T-cell (primary cell): ENCODE measurements around the gene TUBGCP2. TPM values are rescaled to one million over a fixed set of nuclear protein-coding genes. Genes with fewer than 3 reads are reported as not detected.

ENCODE experiments used
- ATAC-seq, 4 experiments: fragments of 200-7000 bp in 3 of 4; fragments of 150-1000 bp in 1 of 4; cut with Tn5 transposase; replicated peaks in 1 of 4; 1 replicate in 3 of 4; 2 replicates in 1 of 4; pipeline ENCODE4 v1.10.0; 2021; ENCODE audit warnings: moderate library complexity in 3 of 4, mild to moderate bottlenecking in 2 of 4, moderate number of reproducible peaks in 1 of 4
- CTCF ChIA-PET, 2 donors: fragments of 300-600 bp; sonication (Branson Sonifier 250); formaldehyde crosslinking; loops; one replicate each; lab custom pipeline; 2022; ENCODE audit warnings: antibody characterized with exemption in 2 of 2; lab: Charles Lee
- POLR2A ChIA-PET, 2 donors: fragments of 300-600 bp; sonication (Branson Sonifier 250); formaldehyde crosslinking; loops; one replicate each; lab custom pipeline; 2022; ENCODE audit warnings: antibody characterized with exemption in 2 of 2; lab: Charles Lee
- DNase-seq, 35 experiments: peaks; one replicate each; pipeline versions ENCODE4 v3.0.0 to v3.0.0-alpha.2; 2013 to 2023
- H3K27ac ChIP-seq: one replicate; pipeline ENCODE4 v1.5.1; 2013; ENCODE audit warnings: low read length
- H3K27me3 ChIP-seq, 2 experiments: replicated peaks in 1 of 2; 1 replicate in 1 of 2; 2 replicates in 1 of 2; pipeline versions ENCODE4 v1.6.1 to v1.7.0; 2013; ENCODE audit warnings: low read length in 1 of 2, mixed read lengths in 1 of 2; ENCODE audit not compliant: control insufficient read depth in 2 of 2, insufficient read depth in 2 of 2; ENCODE audit errors: extremely low read depth in 1 of 2
- H3K36me3 ChIP-seq, 2 donors: 1 replicate in 1 of 2; 2 replicates in 1 of 2; pipeline versions ENCODE4 v1.6.1 to v1.7.0; 2013; ENCODE audit warnings: low read length in 1 of 2; ENCODE audit not compliant: control insufficient read depth in 2 of 2, insufficient read depth in 1 of 2; ENCODE audit errors: extremely low read depth in 1 of 2
- H3K4me1 ChIP-seq, 2 experiments: 1 replicate in 1 of 2; 2 replicates in 1 of 2; pipeline versions ENCODE4 v1.6.1 to v1.7.0; 2013; ENCODE audit warnings: low read length in 2 of 2, mixed read lengths in 1 of 2; ENCODE audit not compliant: insufficient read depth in 2 of 2, control insufficient read depth in 1 of 2; ENCODE audit errors: extremely low read depth in 1 of 2
- H3K4me3 ChIP-seq, 2 donors: 1 replicate in 1 of 2; 2 replicates in 1 of 2; pipeline versions ENCODE4 v1.5.1 to v1.7.0; 2013; ENCODE audit warnings: mild to moderate bottlenecking in 2 of 2, low read length in 1 of 2, moderate library complexity in 1 of 2; ENCODE audit not compliant: control insufficient read depth in 1 of 2; ENCODE audit errors: extremely low read depth in 1 of 2
- H3K9me3 ChIP-seq: 2 replicates; pipeline ENCODE4 v1.7.0; 2013
- H3K27ac Mint-ChIP-seq, 2 donors: one replicate each; pipeline ENCODE4 v1.8.0; 2020 to 2021; ENCODE audit warnings: mild to moderate bottlenecking in 2 of 2, mixed read lengths in 2 of 2
- H3K27me3 Mint-ChIP-seq, 2 donors: one replicate each; pipeline ENCODE4 v1.8.0; 2021 to 2022; ENCODE audit warnings: mixed read lengths in 2 of 2
- H3K36me3 Mint-ChIP-seq: one replicate; pipeline ENCODE4 v1.8.0; 2021; ENCODE audit warnings: mixed read lengths
- H3K4me1 Mint-ChIP-seq, 3 donors: one replicate each; pipeline ENCODE4 v1.8.0; 2020 to 2022; ENCODE audit warnings: mixed read lengths in 3 of 3, mild to moderate bottlenecking in 1 of 3
- H3K4me3 Mint-ChIP-seq, 3 donors: one replicate each; pipeline ENCODE4 v1.8.0; 2020 to 2022; ENCODE audit warnings: mild to moderate bottlenecking in 3 of 3, mixed read lengths in 3 of 3, moderate library complexity in 3 of 3
- H3K9me3 Mint-ChIP-seq, 3 donors: one replicate each; pipeline ENCODE4 v1.8.0; 2020 to 2022; ENCODE audit warnings: mixed read lengths in 3 of 3
- WGBS: methylation state at CpG from one replicate; pipeline ENCODE4 v1.1.5; 2013; ENCODE audit warnings: missing lambda C conversion rate; ENCODE audit not compliant: insufficient coverage; 5-methylcytosine and 5-hydroxymethylcytosine counted together
- total RNA-seq, 35 experiments: library from RNA in 6 of 35; stranded (reverse) in 6 of 35; fragments of 120-200 nt in 1 of 35; gene quantifications; one replicate each; pipeline versions ENCODE4 v1.2.1 to v1.2.4 and lab custom pipeline; 2013 to 2026

The TUBGCP2 gene
- total RNA-seq, 5 donors from 2014 or later (not counting 1 experiment from before 2014, with no cell fraction given) = 64.5 to 80.8 (median 72.7) TPM

GRCh38 chr10:133272301-133272963 lies 36.2 kb downstream of the TUBGCP2 start:
- ChIA-PET POLR2A (interaction anchor here in 1 of 2 donors (0.6 kb wide), 1 partner anchor 825 kb away, joined by 3 read pairs; no protein-coding TSS in a partner anchor), CTCF (no interaction called here)
- Histone ChIP-seq H3K4me1 (peaks cover 10 to 41% of the 10 kb centered on the region in 2 experiments), H3K4me3 (no peak overlapping the region), H3K27ac (no peak overlapping the region), H3K36me3 (peaks cover 20 to 55% of the 10 kb centered on the region in 2 donors), H3K27me3 (no peaks in the 10 kb centered on the region), H3K9me3 (no peaks in the 10 kb centered on the region)
- no peak for ATAC-seq
- H3K27me3 Mint-ChIP-seq = no peaks in the 10 kb centered on the region
- H3K4me3 Mint-ChIP-seq = no peak overlapping the region
- DNase-seq = no peak
- peaks cover 14 to 18% (median 14%) of the 10 kb centered on the region in 3 donors for H3K4me1 Mint-ChIP-seq
- 74% methylated on average over 10 of the region's 29 CpGs for WGBS
- H3K27ac Mint-ChIP-seq = no peak overlapping the region
- peaks cover 5% of the 10 kb centered on the region for H3K36me3 Mint-ChIP-seq
- no peaks in the 10 kb centered on the region for H3K9me3 Mint-ChIP-seq

- POLR2A ChIA-PET = interaction anchor here in 1 of 2 donors (0.6 kb wide), 1 partner anchor 824 kb away, joined by 3 read pairs; no protein-coding TSS in a partner anchor
- Mint-ChIP-seq H3K4me1 (peaks cover 14 to 18% (median 14%) of the 10 kb centered on the region in 3 donors), H3K27me3 (no peaks in the 10 kb centered on the region), H3K27ac (no peak overlapping the region), H3K9me3 (no peaks in the 10 kb centered on the region), H3K36me3 (peaks cover 5% of the 10 kb centered on the region), H3K4me3 (no peak overlapping the region)
- 91% methylated on average over 29 of the region's 35 CpGs for WGBS
- CTCF ChIA-PET = no interaction called here
- ATAC-seq = no peak
- Histone ChIP-seq H3K27me3 (no peaks in the 10 kb centered on the region), H3K4me1 (peaks cover 10 to 34% of the 10 kb centered on the region in 2 experiments), H3K4me3 (no peak overlapping the region), H3K9me3 (no peaks in the 10 kb centered on the region), H3K27ac (no peak overlapping the region), H3K36me3 (peaks cover 20 to 59% of the 10 kb centered on the region in 2 donors)
- DNase-seq = no peak
Measured at GRCh38 chr10:133271521-133272300, 37.0 kb downstream of the TUBGCP2 start.

GRCh38 chr10:133270773-133271297 lies 37.8 kb downstream of the TUBGCP2 start:
- WGBS = 96% methylated on average over 19 of the region's 19 CpGs
- ChIA-PET POLR2A (no interaction called here), CTCF (no interaction called here)
- Mint-ChIP-seq H3K4me1 (peaks cover 11 to 15% (median 13%) of the 10 kb centered on the region in 3 donors), H3K9me3 (no peaks in the 10 kb centered on the region), H3K27ac (no peak overlapping the region), H3K4me3 (no peak overlapping the region), H3K36me3 (peaks cover 5% of the 10 kb centered on the region), H3K27me3 (no peaks in the 10 kb centered on the region)
- no peak overlapping the region for H3K4me3 ChIP-seq
- no peak for ATAC-seq
- no peaks in the 10 kb centered on the region for H3K27me3 ChIP-seq
- no peaks in the 10 kb centered on the region for H3K9me3 ChIP-seq
- peaks cover 10 to 26% of the 10 kb centered on the region in 2 experiments for H3K4me1 ChIP-seq
- no peak overlapping the region for H3K27ac ChIP-seq
- DNase-seq = no peak
- H3K36me3 ChIP-seq = peaks cover 20 to 59% of the 10 kb centered on the region in 2 donors

- Mint-ChIP-seq H3K36me3 (peaks cover 5% of the 10 kb centered on the region), H3K27ac (no peak overlapping the region), H3K4me3 (no peak overlapping the region), H3K9me3 (no peaks in the 10 kb centered on the region), H3K4me1 (peaks cover 11 to 16% (median 12%) of the 10 kb centered on the region in 3 donors), H3K27me3 (no peaks in the 10 kb centered on the region)
- CTCF ChIA-PET = no interaction called here
- Histone ChIP-seq H3K27ac (no peak overlapping the region), H3K36me3 (peaks cover 20 to 59% of the 10 kb centered on the region in 2 donors), H3K4me3 (no peak overlapping the region), H3K9me3 (no peaks in the 10 kb centered on the region), H3K27me3 (no peaks in the 10 kb centered on the region), H3K4me1 (peaks cover 5 to 24% of the 10 kb centered on the region in 2 experiments)
- POLR2A ChIA-PET = no interaction called here
- 88% methylated on average over 20 of the region's 20 CpGs for WGBS
- DNase-seq (no peak), ATAC-seq (no peak)
Measured at GRCh38 chr10:133270204-133270603, 38.5 kb downstream of the TUBGCP2 start.

- Mint-ChIP-seq H3K27me3 (no peaks in the 10 kb centered on the region), H3K9me3 (no peaks in the 10 kb centered on the region), H3K27ac (no peak overlapping the region), H3K4me1 (peaks cover 10 to 16% (median 14%) of the 10 kb centered on the region in 3 donors), H3K36me3 (peaks cover 5% of the 10 kb centered on the region), H3K4me3 (no peak overlapping the region)
- Histone ChIP-seq H3K27ac (no peak overlapping the region), H3K4me3 (no peak overlapping the region), H3K4me1 (peaks cover under 1 to 24% of the 10 kb centered on the region in 2 experiments), H3K9me3 (no peaks in the 10 kb centered on the region), H3K27me3 (no peaks in the 10 kb centered on the region), H3K36me3 (peaks cover 20 to 59% of the 10 kb centered on the region in 2 donors)
- ChIA-PET CTCF (no interaction called here), POLR2A (no interaction called here)
- 87% methylated on average over 26 of the region's 26 CpGs for WGBS
- ATAC-seq (no peak), DNase-seq (no peak)
Measured at GRCh38 chr10:133269367-133269766, 39.3 kb downstream of the TUBGCP2 start.

- ATAC-seq = no peak
- H3K4me1 ChIP-seq = peaks cover 7 to 25% of the 10 kb centered on the region in 2 experiments
- H3K27me3 ChIP-seq = no peaks in the 10 kb centered on the region
- H3K36me3 ChIP-seq = peaks cover 20 to 53% of the 10 kb centered on the region in 2 donors
- ChIA-PET CTCF (no interaction called here), POLR2A (no interaction called here)
- H3K9me3 ChIP-seq = no peaks in the 10 kb centered on the region
- peaks cover 5% of the 10 kb centered on the region for H3K36me3 Mint-ChIP-seq
- DNase-seq = no peak
- no peak overlapping the region for H3K27ac Mint-ChIP-seq
- H3K4me3 Mint-ChIP-seq = no peak overlapping the region
- no peak overlapping the region for H3K27ac ChIP-seq
- H3K27me3 Mint-ChIP-seq = no peaks in the 10 kb centered on the region
- H3K9me3 Mint-ChIP-seq = no peaks in the 10 kb centered on the region
- peaks cover 18 to 24% (median 22%) of the 10 kb centered on the region in 3 donors for H3K4me1 Mint-ChIP-seq
- H3K4me3 ChIP-seq = no peak overlapping the region
- whole genome bisulfite sequencing = 92% methylated on average over 22 of the region's 22 CpGs
Measured at GRCh38 chr10:133268532-133268931, 40.1 kb downstream of the TUBGCP2 start.
